NCI-H1436 (cell line): ENCODE results near the gene HAS3.
A peak's percentile ranks its signal among the peaks of the same experiment; 100 is the strongest.
"Not testable (repeated sequence)": the region's sequence is repeated elsewhere in the genome, so short reads cannot be mapped to it uniquely, and the experiment has no call there.

Experiments
- DNase-seq: peaks from one replicate; lab custom pipeline; 2025; lab: John Stamatoyannopoulos, UW

The HAS3 gene

GRCh38 chr16:69149621-69150020, 44.2 kb downstream of the HAS3 start:
- not testable (repeated sequence) for DNase-seq

- DNase-seq, result peak; percentile 54
Measured at GRCh38 chr16:69150146-69150865, 44.9 kb downstream of the HAS3 start.

- DNase-seq, result no peak
Measured at GRCh38 chr16:69157196-69157595, 51.7 kb downstream of the HAS3 start.

GRCh38 chr16:69160192-69160591, 54.7 kb downstream of the HAS3 start:
- no peak for DNase-seq

GRCh38 chr16:69165584-69165983, 60.1 kb downstream of the HAS3 start:
- no peak for DNase-seq

GRCh38 chr16:69166221-69166833, 60.9 kb downstream of the HAS3 start:
- DNase-seq, result no peak

- no peak for DNase-seq
Measured at GRCh38 chr16:69166946-69167930, 61.8 kb downstream of the HAS3 start.
